ENCODE data around the gene UBAC2. TPM values are rescaled to one million over a fixed set of nuclear protein-coding genes. Genes with fewer than 3 reads are reported as not detected.

UBAC2 gene
- total and polyA plus RNA-seq, 4 donors: 32.9 to 42.3 (median 35.3) TPM

DNA sequence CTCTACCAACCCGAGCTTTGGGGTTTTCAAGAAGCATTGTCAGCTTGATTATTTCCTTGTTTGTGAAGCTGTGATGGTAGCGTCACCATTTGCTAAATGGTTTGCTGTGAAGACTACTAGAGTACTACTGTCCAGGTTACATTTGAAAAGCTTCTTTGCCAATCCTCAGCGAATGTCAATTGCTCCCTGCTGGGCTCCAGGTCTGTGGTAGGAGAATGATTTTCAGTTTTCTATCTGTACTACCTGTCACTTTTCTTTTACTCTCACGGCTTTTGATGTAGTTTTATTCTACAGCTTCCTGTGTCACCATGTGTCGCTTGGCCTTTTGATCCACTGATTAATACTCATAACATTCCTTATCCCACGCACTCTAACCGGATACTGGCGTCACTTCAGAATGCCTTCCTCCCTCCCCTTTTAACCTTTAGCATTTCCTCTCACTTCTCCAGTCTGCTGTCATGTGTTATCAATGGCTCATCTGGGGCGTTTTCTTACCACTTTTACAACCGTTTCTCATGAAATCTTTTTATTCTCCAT lies 114.1 kb downstream of the UBAC2 start:
- H3K27ac ChIP-seq (ENCODE audit: low read depth in 1 of 2, low read length in 2 of 2): no peak overlapping the region
- DNase-seq (ENCODE audit: low spot score): no peak
- H3K4me1 ChIP-seq (ENCODE audit: control insufficient read depth in 4 of 4, insufficient read depth in 4 of 4, low read length in 3 of 4): peaks cover 0 to 11% (median 1%) of the 10 kb centered on the region in 4 donors

DNA sequence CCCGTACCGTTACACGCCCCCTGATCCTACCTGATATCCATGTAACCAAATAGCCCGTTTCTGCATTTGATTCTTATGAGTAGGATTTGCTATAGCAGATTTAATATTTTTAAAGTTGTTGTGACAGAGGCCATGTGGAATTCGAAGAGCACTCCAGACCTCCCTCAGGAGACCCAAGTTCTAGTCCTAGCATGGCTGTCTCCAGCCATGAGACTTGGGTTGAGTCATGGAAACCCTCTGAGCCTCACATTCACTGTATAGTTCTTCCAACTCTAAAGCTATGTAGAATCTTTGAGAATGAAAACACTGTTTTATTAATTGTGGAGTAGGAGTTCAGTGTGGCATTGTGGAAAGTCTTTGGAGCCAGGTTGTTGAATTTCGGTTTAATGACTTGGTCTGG lies 114.5 kb downstream of the UBAC2 start:
- 91% methylated on average over 6 of the region's 6 CpGs for WGBS
- H3K9me3 ChIP-seq (ENCODE audit: control insufficient read depth in 4 of 4, low read length in 3 of 4): no peaks in the 10 kb centered on the region
- H3K4me3 ChIP-seq (ENCODE audit: low read depth in 1 of 3, low read length in 3 of 3): no peak overlapping the region
- H3K27ac ChIP-seq (ENCODE audit: low read depth in 1 of 2, low read length in 2 of 2): no peak overlapping the region
- no peak overlapping the region for H3K9ac ChIP-seq (ENCODE audit: low read depth in 1 of 2, low read length in 2 of 2)
- H3K36me3 ChIP-seq (ENCODE audit: control insufficient read depth in 4 of 4, insufficient read depth in 3 of 4, low read depth in 1 of 4, low read length in 3 of 4): peaks cover 0 to 6% (median 0%) of the 10 kb centered on the region in 4 donors
- no peak for TF ChIP-seq RAD21 (IDR thresholded peaks at IDR 0.05)
- no peaks in the 10 kb centered on the region for H3K27me3 ChIP-seq (ENCODE audit: control insufficient read depth in 4 of 4, insufficient read depth in 4 of 4, low read length in 3 of 4)
- H3K4me1 ChIP-seq (ENCODE audit: control insufficient read depth in 4 of 4, insufficient read depth in 4 of 4, low read length in 3 of 4): peaks cover 0 to 11% (median 1%) of the 10 kb centered on the region in 4 donors
- no peak for DNase-seq (ENCODE audit: low spot score)

More for the DNA sequence above, 114.1 kb downstream of the UBAC2 start:
- H3K9ac ChIP-seq (ENCODE audit: low read depth in 1 of 2, low read length in 2 of 2): no peak overlapping the region
- 75% methylated on average over 10 of the region's 10 CpGs for WGBS
- H3K9me3 ChIP-seq (ENCODE audit: control insufficient read depth in 4 of 4, low read length in 3 of 4): no peaks in the 10 kb centered on the region
- H3K36me3 ChIP-seq (ENCODE audit: control insufficient read depth in 4 of 4, insufficient read depth in 3 of 4, low read depth in 1 of 4, low read length in 3 of 4): peaks cover 0 to 5% (median under 1%) of the 10 kb centered on the region in 4 donors
- TF ChIP-seq NR2F2 (IDR thresholded peaks at IDR 0.05): peak; percentile 80
- TF ChIP-seq GABPA (IDR thresholded peaks at IDR 0.05 in 1 of 2, conservative IDR thresholded peaks at IDR 0.05 in 1 of 2): no peak
- H3K27me3 ChIP-seq (ENCODE audit: control insufficient read depth in 4 of 4, insufficient read depth in 4 of 4, low read length in 3 of 4): no peaks in the 10 kb centered on the region
- no peak overlapping the region for H3K4me3 ChIP-seq (ENCODE audit: low read depth in 1 of 3, low read length in 3 of 3)

DNA sequence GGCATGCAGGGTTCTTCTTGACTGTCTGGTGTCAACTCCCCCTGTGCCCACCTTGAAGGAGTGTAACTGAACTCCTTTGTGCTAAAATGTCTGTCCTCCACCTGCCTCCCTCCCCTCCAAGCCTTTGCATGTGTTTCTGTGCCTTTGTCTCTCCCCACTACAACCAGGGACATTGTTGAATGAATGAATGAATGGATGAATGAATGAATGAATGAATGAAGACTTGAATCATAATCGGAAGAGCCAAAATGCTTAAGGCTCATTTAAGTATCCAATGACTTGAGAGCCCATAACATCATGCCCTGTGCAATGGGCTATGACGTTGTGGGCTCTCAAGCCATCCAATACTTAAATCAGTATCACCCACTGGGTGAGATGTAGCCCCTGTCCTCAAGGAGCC lies 115.6 kb downstream of the UBAC2 start:
- Histone ChIP-seq H3K27me3 (ENCODE audit: control insufficient read depth in 4 of 4, insufficient read depth in 4 of 4, low read length in 3 of 4) (no peaks in the 10 kb centered on the region), H3K36me3 (ENCODE audit: control insufficient read depth in 4 of 4, insufficient read depth in 3 of 4, low read depth in 1 of 4, low read length in 3 of 4) (peaks cover 0 to 6% (median 0%) of the 10 kb centered on the region in 4 donors), H3K4me3 (ENCODE audit: low read depth in 1 of 3, low read length in 3 of 3) (no peak overlapping the region), H3K27ac (ENCODE audit: low read depth in 1 of 2, low read length in 2 of 2) (no peak overlapping the region), H3K4me1 (ENCODE audit: control insufficient read depth in 4 of 4, insufficient read depth in 4 of 4, low read length in 3 of 4) (peaks cover 0 to 11% (median 1%) of the 10 kb centered on the region in 4 donors), H3K9ac (ENCODE audit: low read depth in 1 of 2, low read length in 2 of 2) (no peak overlapping the region), H3K9me3 (ENCODE audit: control insufficient read depth in 4 of 4, low read length in 3 of 4) (no peaks in the 10 kb centered on the region)
- TF ChIP-seq JUND (IDR thresholded peaks at IDR 0.05): no peak
- TF ChIP-seq MAX (IDR thresholded peaks at IDR 0.05): no peak
- TF ChIP-seq RXRA (IDR thresholded peaks at IDR 0.05): no peak
- no peak for TF ChIP-seq FOXA2 (IDR thresholded peaks at IDR 0.05)
- TF ChIP-seq, protein P1, sequence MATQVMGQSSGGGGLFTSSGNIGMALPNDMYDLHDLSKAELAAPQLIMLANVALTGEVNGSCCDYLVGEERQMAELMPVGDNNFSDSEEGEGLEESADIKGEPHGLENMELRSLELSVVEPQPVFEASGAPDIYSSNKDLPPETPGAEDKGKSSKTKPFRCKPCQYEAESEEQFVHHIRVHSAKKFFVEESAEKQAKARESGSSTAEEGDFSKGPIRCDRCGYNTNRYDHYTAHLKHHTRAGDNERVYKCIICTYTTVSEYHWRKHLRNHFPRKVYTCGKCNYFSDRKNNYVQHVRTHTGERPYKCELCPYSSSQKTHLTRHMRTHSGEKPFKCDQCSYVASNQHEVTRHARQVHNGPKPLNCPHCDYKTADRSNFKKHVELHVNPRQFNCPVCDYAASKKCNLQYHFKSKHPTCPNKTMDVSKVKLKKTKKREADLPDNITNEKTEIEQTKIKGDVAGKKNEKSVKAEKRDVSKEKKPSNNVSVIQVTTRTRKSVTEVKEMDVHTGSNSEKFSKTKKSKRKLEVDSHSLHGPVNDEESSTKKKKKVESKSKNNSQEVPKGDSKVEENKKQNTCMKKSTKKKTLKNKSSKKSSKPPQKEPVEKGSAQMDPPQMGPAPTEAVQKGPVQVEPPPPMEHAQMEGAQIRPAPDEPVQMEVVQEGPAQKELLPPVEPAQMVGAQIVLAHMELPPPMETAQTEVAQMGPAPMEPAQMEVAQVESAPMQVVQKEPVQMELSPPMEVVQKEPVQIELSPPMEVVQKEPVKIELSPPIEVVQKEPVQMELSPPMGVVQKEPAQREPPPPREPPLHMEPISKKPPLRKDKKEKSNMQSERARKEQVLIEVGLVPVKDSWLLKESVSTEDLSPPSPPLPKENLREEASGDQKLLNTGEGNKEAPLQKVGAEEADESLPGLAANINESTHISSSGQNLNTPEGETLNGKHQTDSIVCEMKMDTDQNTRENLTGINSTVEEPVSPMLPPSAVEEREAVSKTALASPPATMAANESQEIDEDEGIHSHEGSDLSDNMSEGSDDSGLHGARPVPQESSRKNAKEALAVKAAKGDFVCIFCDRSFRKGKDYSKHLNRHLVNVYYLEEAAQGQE (IDR thresholded peaks at IDR 0.05): no peak
- WGBS: 97% methylated on average over 2 of the region's 2 CpGs
- DNase-seq (ENCODE audit: low spot score): no peak

DNA sequence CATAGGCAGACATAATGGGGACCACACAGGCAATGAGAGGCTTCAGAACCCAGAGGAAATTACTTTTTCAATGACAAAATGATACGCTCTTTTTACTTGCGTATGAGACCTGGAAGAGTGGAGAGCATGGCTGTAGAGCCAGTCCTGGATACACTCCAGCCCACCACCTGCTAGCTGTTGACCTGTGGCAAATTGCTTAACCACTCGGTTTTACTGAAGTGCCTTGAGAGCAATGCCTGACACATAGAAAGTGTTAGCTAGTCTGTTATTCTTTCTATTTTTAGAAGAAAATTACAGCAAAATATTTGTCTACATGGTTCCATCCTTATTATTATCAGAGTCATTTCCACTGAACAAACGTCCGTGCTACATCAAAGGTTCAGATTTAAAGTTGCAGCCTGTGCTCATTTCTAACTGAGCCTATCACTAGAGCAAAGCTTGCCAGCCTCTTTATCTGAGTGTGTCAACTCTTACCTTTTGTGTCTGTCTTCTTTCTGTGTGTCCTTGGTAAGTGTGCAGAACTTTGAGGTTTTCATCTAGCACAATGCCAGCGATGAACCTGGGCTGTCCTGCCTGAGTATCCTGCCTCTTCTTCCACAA lies 116.1 kb downstream of the UBAC2 start:
- H3K27me3 ChIP-seq (ENCODE audit: control insufficient read depth in 4 of 4, insufficient read depth in 4 of 4, low read length in 3 of 4): no peaks in the 10 kb centered on the region
- no peak for DNase-seq (ENCODE audit: low spot score)
- H3K4me1 ChIP-seq (ENCODE audit: control insufficient read depth in 4 of 4, insufficient read depth in 4 of 4, low read length in 3 of 4): peaks cover 0 to 11% (median 1%) of the 10 kb centered on the region in 4 donors
- H3K4me3 ChIP-seq (ENCODE audit: low read depth in 1 of 3, low read length in 3 of 3): no peak overlapping the region
- H3K9me3 ChIP-seq (ENCODE audit: control insufficient read depth in 4 of 4, low read length in 3 of 4): no peaks in the 10 kb centered on the region
- H3K27ac ChIP-seq (ENCODE audit: low read depth in 1 of 2, low read length in 2 of 2): no peak overlapping the region
- WGBS: 88% methylated on average over 6 of the region's 6 CpGs
- H3K9ac ChIP-seq (ENCODE audit: low read depth in 1 of 2, low read length in 2 of 2): no peak overlapping the region
- H3K36me3 ChIP-seq (ENCODE audit: control insufficient read depth in 4 of 4, insufficient read depth in 3 of 4, low read depth in 1 of 4, low read length in 3 of 4): peaks cover 0 to 6% (median 0%) of the 10 kb centered on the region in 4 donors
- TF ChIP-seq ATF3 (IDR thresholded peaks at IDR 0.05): no peak
- TF ChIP-seq CTCF (IDR thresholded peaks at IDR 0.05; ENCODE audit: low read depth, low read length, missing input control): no peak
- TF ChIP-seq, protein P1 (IDR thresholded peaks at IDR 0.05): no peak
